ENCODE data around the gene KMT5B.

KMT5B gene

DNA sequence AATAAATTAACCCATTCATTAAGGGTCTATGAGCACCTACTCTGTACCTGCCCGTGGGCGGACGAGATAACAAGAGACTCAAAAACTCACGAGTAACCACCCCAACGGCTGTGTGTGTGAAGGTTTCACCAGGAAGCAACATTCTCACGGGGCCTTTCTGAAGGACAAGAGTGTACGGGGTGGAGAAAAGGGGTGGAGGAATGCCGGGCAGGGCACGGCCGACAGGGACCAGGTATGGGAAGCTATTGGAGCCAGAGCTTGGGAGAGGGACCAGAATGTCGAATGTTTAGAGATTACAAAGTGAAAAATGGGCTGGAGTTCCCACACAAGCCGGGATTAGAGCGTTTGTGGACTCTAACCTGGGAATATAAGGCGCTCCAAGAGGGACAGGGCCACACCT lies 1.6 kb downstream of the KMT5B start:
- TF ChIP-seq POLR2A (IDR thresholded peaks at IDR 0.05; ENCODE audit: low read depth, low read length), result no peak
- DNase-seq (ENCODE audit: insufficient read length, low spot score) (no peak), FAIRE-seq (no peak)

DNA sequence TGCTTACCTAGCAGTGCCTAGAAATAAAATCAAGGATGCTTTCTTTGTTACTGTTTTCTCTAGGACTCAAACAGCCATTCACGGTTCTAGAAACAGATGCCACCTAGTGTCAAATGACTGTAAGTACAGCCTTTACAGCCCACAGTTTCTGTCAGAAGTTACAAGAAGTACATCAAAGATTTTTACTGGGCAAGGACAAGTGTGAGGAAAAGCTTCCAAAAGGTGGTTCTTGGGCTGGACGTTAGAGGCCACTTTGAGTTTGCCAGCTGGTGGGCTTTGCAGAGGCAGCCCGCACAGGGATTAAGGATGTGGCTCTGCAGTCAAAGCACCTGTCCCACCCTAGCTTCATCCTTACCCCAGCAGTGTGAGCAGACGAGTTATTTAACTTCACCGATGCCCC lies 6.9 kb downstream of the KMT5B start:
- no peak for TF ChIP-seq POLR2A (IDR thresholded peaks at IDR 0.05; ENCODE audit: low read depth, low read length)
- FAIRE-seq (peak; percentile 27), DNase-seq (ENCODE audit: insufficient read length, low spot score) (peak; percentile 49)

DNA sequence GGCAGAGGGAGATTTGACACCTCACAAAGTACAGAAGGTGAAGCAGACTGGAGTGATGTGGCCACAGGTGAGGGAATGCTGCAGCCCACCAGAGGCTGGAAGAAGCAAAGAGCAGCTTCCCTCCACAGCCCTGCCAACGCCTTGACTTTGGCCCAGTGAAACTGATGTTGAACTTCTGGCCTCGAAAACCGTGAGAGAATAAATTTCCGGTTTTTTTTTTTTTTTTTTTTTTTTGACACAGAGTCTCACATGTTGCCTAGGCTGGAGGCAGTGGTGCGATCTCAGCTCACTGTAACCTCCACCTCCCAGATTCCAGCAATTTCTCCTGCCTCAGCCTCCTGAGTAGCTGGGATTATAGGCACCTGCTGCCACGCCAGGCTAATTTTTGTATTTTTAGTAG lies 8.7 kb downstream of the KMT5B start:
- FAIRE-seq (no peak), DNase-seq (ENCODE audit: insufficient read length, low spot score) (no peak)

DNA sequence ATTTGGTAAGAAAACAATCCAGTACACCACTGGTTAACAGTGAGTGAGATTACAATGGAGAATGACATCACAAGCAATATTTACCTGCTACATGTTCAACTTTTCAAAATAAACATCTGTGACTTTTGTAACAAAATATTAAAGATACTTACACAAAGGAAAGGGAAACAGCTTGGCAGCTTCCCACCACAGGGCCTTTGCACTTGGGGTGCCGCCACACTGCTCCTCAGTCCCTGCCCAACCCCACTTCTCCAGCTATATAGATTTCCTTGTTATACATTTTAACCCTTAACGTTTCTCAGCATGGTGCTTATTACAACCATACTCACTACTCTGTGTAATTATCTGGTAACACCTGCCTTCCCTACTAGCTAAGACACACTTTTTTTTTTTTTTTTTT lies 10.9 kb downstream of the KMT5B start:
- FAIRE-seq, result no peak
- TF ChIP-seq POLR2A (IDR thresholded peaks at IDR 0.05; ENCODE audit: low read depth, low read length), result no peak
- DNase-seq (ENCODE audit: insufficient read length, low spot score), result no peak

More for the DNA sequence above, 8.7 kb downstream of the KMT5B start:
- no peak for TF ChIP-seq POLR2A (IDR thresholded peaks at IDR 0.05; ENCODE audit: low read depth, low read length)

DNA sequence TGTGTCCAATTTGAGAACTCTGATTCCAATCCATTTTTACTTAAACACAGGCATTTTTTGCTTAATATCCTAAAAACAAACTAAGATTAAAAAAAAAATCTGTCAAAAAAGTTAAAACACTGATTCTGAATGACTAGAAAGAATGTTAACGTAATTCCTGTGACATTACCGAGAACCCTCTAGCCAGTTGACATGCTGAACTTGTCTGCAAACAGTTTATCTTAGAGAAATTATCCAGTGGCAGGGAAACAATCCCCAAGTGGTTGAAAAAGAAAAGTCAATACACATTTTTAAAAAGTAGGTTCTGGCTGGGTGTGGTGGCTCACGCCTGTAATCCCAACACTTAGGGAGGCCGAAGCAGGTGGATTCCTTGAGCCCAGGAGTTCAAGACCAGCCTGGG lies 11.6 kb downstream of the KMT5B start:
- no peak for FAIRE-seq
- no peak for TF ChIP-seq POLR2A (IDR thresholded peaks at IDR 0.05; ENCODE audit: low read depth, low read length)
- no peak for DNase-seq (ENCODE audit: insufficient read length, low spot score)

DNA sequence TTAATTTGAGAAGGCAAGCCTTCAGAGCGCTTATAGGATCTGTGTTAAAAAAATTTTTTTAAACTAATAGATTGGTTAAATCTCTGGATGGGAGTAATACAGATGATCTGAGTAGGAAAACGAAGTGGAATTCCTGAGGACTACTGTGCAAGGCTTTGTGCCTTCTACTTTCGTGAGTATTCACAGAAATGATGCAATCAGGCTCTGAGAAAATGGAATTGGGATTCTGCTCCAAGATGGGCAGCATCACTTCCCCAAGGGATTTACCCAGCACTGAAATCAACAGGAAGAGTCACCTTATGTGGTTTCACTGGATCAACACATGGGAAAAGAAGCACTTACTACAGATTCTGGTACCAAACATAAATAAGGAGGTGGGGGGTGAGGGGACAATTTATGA lies 12.5 kb downstream of the KMT5B start:
- FAIRE-seq, result no peak

DNA sequence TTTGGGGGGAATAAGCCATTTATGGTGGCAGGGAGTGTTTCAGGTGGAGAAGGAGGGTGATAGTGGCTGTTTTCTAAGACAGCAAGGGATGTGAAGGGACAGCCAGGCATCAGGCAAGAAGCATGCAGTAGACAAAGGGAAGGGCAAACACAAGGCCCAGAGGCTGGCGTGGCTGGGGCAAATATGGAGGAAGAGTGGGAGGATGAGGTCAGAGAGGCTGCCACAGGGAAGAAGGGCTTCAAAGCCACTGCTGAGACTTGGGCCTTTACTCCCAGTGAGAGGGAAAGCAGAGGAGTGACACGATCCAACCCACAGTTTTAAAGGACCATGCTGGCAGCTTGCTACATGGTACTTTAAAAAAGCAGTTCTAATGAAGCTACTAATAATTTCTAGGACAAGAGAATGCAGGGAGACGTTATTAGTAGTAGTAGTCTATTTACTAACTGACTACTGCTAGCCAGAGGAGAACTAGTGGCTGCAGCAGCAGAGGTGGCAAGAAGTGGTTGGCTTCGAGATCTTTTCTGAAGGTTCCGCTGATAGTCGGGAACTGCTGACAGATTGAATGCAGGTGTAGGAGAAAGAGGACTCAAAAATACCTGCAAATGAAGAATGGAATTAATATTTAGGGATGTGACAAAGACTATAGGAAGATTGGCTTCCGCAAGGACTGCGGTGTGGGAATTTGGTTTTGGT lies 13.7 kb downstream of the KMT5B start:
- no peak for TF ChIP-seq POLR2A (IDR thresholded peaks at IDR 0.05; ENCODE audit: low read depth, low read length)
- DNase-seq (ENCODE audit: insufficient read length, low spot score) (no peak), FAIRE-seq (no peak)

More for the DNA sequence above, 12.5 kb downstream of the KMT5B start:
- TF ChIP-seq POLR2A (IDR thresholded peaks at IDR 0.05; ENCODE audit: low read depth, low read length), result no peak
- no peak for DNase-seq (ENCODE audit: insufficient read length, low spot score)

DNA sequence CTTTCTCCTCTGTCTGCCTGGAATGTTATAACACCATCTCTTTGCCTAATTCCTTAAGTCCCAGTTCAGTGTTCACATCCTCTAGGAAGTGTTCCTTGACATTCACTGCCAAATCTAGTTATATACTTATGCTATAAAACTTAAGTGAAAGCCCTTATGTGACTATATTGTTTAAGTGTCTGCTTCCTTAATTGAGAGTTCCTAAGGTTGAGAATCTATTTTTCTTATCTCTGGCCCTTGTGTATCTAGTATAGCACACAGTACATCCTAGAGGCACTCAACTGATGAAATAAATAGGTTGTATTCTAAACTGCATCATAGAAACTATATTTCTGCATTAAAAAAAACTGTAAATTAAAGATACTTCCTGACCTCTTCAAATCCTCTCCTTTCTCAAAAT lies 16.9 kb downstream of the KMT5B start:
- no peak for FAIRE-seq
- no peak for TF ChIP-seq POLR2A (IDR thresholded peaks at IDR 0.05; ENCODE audit: low read depth, low read length)
- no peak for DNase-seq (ENCODE audit: insufficient read length, low spot score)

DNA sequence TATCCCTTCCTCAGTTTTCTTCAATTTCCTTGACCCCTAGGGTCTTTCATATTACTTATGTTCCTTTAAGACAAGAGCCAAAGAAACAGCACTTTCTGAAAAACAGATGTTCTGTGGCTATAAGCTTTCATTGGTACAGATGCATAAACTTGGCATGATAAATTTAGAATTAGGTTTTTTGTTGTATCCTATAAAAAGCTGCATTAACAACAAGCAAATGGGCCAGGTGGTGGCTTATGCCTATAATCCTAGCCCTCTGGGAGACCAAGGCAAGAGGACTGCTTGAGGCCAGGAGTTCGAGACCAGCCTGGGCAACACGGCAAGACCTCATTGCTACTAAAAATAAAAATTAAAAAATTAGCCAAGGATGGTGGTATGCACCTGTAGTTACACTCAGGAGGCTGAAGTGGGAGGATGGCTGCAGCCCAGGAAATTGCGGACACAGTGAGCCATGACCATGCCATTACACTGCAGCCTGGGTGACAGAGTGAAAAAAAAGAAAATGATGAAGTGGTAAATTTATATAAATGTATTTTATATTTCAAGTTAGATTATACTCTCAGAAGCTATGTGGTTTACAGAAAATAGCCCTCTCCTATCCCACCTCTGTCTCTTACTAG lies 18.3 kb downstream of the KMT5B start:
- DNase-seq (ENCODE audit: insufficient read length, low spot score) (no peak), FAIRE-seq (no peak)
- TF ChIP-seq POLR2A (IDR thresholded peaks at IDR 0.05; ENCODE audit: low read depth, low read length), result no peak

DNA sequence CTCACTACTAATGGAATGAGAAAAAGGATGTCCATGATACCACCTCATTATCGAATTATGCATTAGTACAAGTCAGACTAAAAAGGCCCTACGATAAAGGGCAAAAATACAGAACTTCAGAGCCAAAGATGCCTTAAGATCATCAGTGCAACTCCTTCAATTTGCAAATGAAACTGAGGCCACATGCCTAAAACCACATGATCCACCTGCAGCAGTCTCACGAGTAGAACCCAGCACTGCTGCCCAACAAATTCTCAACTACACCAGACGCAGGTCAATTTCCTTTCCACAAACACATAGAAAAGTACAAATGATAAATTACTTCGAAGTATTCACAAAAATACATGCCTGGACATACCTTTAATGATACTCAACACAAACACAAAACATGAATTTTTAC lies 20.1 kb downstream of the KMT5B start:
- TF ChIP-seq POLR2A (IDR thresholded peaks at IDR 0.05; ENCODE audit: low read depth, low read length), result no peak
- DNase-seq (ENCODE audit: insufficient read length, low spot score) (no peak), FAIRE-seq (no peak)

DNA sequence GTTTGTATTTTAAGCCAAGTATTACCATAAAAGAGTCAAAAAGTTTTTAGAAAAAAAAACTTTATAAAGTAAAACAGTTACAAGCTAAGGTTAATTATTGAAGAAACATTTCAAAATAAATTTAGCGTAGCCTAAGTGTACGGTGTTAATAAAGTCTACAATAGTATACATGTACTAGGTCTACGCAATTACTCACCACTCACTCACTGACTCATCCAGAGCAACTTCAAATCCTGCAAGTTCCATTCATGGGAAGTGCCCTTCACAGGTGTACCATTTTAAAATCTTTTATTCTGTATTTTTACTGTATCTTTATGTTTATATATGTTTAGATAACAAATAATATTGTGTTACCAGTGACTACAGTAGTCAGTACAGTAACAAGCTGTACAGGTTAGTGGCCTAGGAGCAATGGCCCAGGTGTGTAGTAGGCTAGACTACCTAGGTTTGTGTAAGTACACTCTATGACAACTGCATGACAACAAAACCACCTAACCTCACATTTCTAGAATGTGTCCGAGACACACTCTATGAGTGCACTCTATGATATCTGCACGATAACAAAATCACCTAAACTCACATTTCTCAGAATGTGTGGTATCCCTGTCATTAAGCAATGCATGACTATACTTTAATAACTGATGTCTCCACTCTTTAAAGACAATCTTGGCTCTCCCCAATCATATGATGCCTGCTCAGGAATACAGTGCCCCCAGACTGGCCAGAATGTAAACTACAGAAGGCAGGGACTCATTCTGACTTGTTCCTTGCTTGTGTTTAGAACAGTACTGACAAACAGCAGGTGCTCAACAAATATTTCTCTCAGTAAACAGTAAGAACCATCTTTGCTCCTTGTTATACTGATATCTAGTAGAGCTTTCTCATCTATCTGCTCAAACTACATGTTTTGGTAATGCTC lies 21.2 kb downstream of the KMT5B start:
- no peak for TF ChIP-seq POLR2A (IDR thresholded peaks at IDR 0.05; ENCODE audit: low read depth, low read length)
- DNase-seq (ENCODE audit: insufficient read length, low spot score) (no peak), FAIRE-seq (no peak)

DNA sequence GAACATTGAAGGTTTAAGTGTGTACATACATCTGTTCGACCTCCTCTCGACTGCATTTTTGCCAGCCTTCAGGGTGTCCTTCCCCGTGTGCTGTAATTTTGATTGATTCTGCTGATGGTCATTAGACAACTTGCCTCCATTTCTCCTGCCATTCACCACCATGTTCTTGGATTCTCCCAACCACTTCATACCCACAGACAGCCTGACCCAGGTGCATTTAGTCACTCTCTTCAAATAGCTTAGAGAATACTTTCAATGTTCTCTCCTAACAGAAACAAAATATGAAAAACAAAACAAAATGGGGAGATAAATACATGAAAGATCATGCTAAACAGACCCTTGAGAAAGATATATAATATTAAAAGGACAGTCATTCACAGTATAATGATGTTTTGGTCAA lies 23.2 kb downstream of the KMT5B start:
- TF ChIP-seq POLR2A (IDR thresholded peaks at IDR 0.05; ENCODE audit: low read depth, low read length), result no peak
- FAIRE-seq, result no peak

DNA sequence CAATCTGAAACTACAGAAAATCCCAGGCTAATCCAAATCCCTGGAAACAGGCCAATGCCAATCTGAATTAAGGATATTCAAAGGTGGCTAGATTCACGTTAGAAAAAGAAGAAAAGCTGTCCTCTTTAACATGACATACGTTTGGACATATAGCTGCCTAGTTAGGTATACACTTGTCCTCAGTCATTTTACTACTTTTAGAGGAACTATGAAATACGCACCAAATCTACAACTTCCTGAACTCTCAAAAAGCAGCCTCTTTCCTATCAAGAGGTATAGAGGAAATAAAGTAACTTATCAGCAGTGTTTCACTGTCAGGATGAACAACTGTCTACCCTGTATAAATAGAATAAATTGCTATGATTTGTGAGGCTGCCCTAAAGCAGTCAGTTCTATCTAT lies 24.0 kb downstream of the KMT5B start:
- no peak for TF ChIP-seq POLR2A (IDR thresholded peaks at IDR 0.05; ENCODE audit: low read depth, low read length)
- DNase-seq (ENCODE audit: insufficient read length, low spot score) (no peak), FAIRE-seq (no peak)

More for the DNA sequence above, 23.2 kb downstream of the KMT5B start:
- no peak for DNase-seq (ENCODE audit: insufficient read length, low spot score)

DNA sequence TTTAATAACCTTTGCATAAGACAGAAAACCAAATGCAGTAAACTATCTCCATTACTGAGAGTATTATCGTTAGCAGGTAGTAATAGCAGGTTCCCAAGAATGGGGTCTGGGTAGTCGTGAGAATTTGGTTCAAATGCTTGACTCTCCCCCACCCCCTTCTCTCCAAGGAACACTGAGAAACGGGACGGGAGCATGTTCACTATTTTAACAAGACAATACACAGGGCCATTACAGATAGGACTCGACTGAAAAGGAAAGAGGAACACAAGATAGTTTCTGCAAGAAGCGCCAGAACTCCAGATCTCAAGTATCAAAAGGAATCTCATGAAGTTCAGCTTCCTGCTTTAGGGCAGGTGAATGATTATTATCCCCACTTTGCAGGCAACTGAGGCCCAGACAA lies 27.0 kb downstream of the KMT5B start:
- no peak for DNase-seq (ENCODE audit: insufficient read length, low spot score)
- no peak for TF ChIP-seq POLR2A (IDR thresholded peaks at IDR 0.05; ENCODE audit: low read depth, low read length)
- FAIRE-seq, result no peak
